ENCODE data around the gene TMPRSS3. TPM values are rescaled to one million over a fixed set of nuclear protein-coding genes. Genes with fewer than 3 reads are reported as not detected.

Gene TMPRSS3
- total RNA-seq, 2 donors from 2014 or later, result not detected

- no peak for DNase-seq
- Histone ChIP-seq H3K27me3 (ENCODE audit: control insufficient read depth, insufficient read depth, low read length, poor library complexity, severe bottlenecking) (no peaks in the 10 kb centered on the region), H3K9ac (ENCODE audit: extremely low read depth, low read length, poor library complexity, severe bottlenecking) (no peak overlapping the region), H3K27ac (ENCODE audit: low read depth, low read length) (no peak overlapping the region), H3K4me1 (ENCODE audit: control insufficient read depth, insufficient read depth, low read length) (no peaks in the 10 kb centered on the region), H3K4me3 (ENCODE audit: low read length) (no peak overlapping the region), H3K36me3 (ENCODE audit: control insufficient read depth, insufficient read depth, low read length) (no peaks in the 10 kb centered on the region), H3K9me3 (ENCODE audit: control insufficient read depth, low read length) (peaks cover 6% of the 10 kb centered on the region)
- WGBS, 2 experiments (ENCODE audit: insufficient coverage in 1 of 2, insufficient read length in 1 of 2), result 90 to 94% methylated on average over 15 to 19 of the region's 19 CpGs
- Mint-ChIP-seq H3K9me3 (no peaks in the 10 kb centered on the region), H3K27me3 (ENCODE audit: insufficient read depth) (no peaks in the 10 kb centered on the region), H3K4me3 (no peak overlapping the region), H3K27ac (no peak overlapping the region), H3K4me1 (peaks cover 10% of the 10 kb centered on the region), H3K36me3 (ENCODE audit: low read depth) (no peaks in the 10 kb centered on the region)
- no peak for TF ChIP-seq CTCF (conservative IDR thresholded peaks at IDR 0.05)
Observed at GRCh38 chr21:42396799-42397745, 1.2 kb upstream of the TMPRSS3 start.

GRCh38 chr21:42395302-42395701 is 550 bp downstream of the TMPRSS3 start:
- Mint-ChIP-seq H3K36me3 (ENCODE audit: low read depth) (no peaks in the 10 kb centered on the region), H3K9me3 (no peaks in the 10 kb centered on the region), H3K27ac (no peak overlapping the region), H3K4me3 (no peak overlapping the region), H3K27me3 (ENCODE audit: insufficient read depth) (no peaks in the 10 kb centered on the region), H3K4me1 (peaks cover 10% of the 10 kb centered on the region)
- no peak for DNase-seq
- no peak overlapping the region for H3K4me3 ChIP-seq (ENCODE audit: low read length)
- 92 to 97% methylated on average over 10 to 11 of the region's 11 CpGs for WGBS, 2 experiments (ENCODE audit: insufficient coverage in 1 of 2, insufficient read length in 1 of 2)
- no peaks in the 10 kb centered on the region for H3K4me1 ChIP-seq (ENCODE audit: control insufficient read depth, insufficient read depth, low read length)
- no peak overlapping the region for H3K27ac ChIP-seq (ENCODE audit: low read depth, low read length)
- H3K9ac ChIP-seq (ENCODE audit: extremely low read depth, low read length, poor library complexity, severe bottlenecking), result no peak overlapping the region
- TF ChIP-seq CTCF (conservative IDR thresholded peaks at IDR 0.05), result no peak
- H3K27me3 ChIP-seq (ENCODE audit: control insufficient read depth, insufficient read depth, low read length, poor library complexity, severe bottlenecking), result no peaks in the 10 kb centered on the region
- H3K9me3 ChIP-seq (ENCODE audit: control insufficient read depth, low read length), result no peaks in the 10 kb centered on the region
- H3K36me3 ChIP-seq (ENCODE audit: control insufficient read depth, insufficient read depth, low read length), result no peaks in the 10 kb centered on the region

- H3K27me3 Mint-ChIP-seq (ENCODE audit: insufficient read depth), result no peaks in the 10 kb centered on the region
- H3K9me3 ChIP-seq (ENCODE audit: control insufficient read depth, low read length), result no peaks in the 10 kb centered on the region
- no peak for DNase-seq
- H3K27ac ChIP-seq (ENCODE audit: low read depth, low read length), result no peak overlapping the region
- no peaks in the 10 kb centered on the region for H3K27me3 ChIP-seq (ENCODE audit: control insufficient read depth, insufficient read depth, low read length, poor library complexity, severe bottlenecking)
- no peaks in the 10 kb centered on the region for H3K4me1 ChIP-seq (ENCODE audit: control insufficient read depth, insufficient read depth, low read length)
- no peak overlapping the region for H3K27ac Mint-ChIP-seq
- no peak overlapping the region for H3K4me3 Mint-ChIP-seq
- peaks cover 13% of the 10 kb centered on the region for H3K4me1 Mint-ChIP-seq
- H3K9ac ChIP-seq (ENCODE audit: extremely low read depth, low read length, poor library complexity, severe bottlenecking), result no peak overlapping the region
- no peak overlapping the region for H3K4me3 ChIP-seq (ENCODE audit: low read length)
- no peaks in the 10 kb centered on the region for H3K36me3 Mint-ChIP-seq (ENCODE audit: low read depth)
- WGBS, 2 experiments (ENCODE audit: insufficient coverage in 1 of 2, insufficient read length in 1 of 2), result 93 to 94% methylated on average over 6 to 8 of the region's 8 CpGs
- no peaks in the 10 kb centered on the region for H3K36me3 ChIP-seq (ENCODE audit: control insufficient read depth, insufficient read depth, low read length)
- TF ChIP-seq CTCF (conservative IDR thresholded peaks at IDR 0.05), result no peak
- no peaks in the 10 kb centered on the region for H3K9me3 Mint-ChIP-seq
Observed at GRCh38 chr21:42393443-42393950, 2.4 kb downstream of the TMPRSS3 start.
